Measurements from ENCODE around the gene DRAM2. TPM values are rescaled to one million over a fixed set of nuclear protein-coding genes. Genes with fewer than 3 reads are reported as not detected.

DRAM2 gene
- total and polyA plus RNA-seq, 9 of the 15 experiments (the other 6 are each of a cell fraction or from before 2014, with no cell fraction given): 29.0 to 161 (median 53.5) TPM

GRCh38 chr1:111161843-111162487 is 22.1 kb upstream of the DRAM2 start (continued):
- TF ChIP-seq MEIS2 (IDR thresholded peaks at IDR 0.05; ENCODE audit: partially characterized antibody): peak; percentile 90
- peak; percentile 81; the same call in 1 of the 2 replicates for TF ChIP-seq ZNF395 (CRISPR knock-in tag; IDR thresholded peaks at IDR 0.05)
- TF ChIP-seq CHD4 (IDR thresholded peaks at IDR 0.05; ENCODE audit: insufficient read depth, insufficient replicate concordance, low read depth, low read length, poor library complexity, severe bottlenecking): no peak
- TF ChIP-seq KLF13 (tag; IDR thresholded peaks at IDR 0.05; ENCODE audit: borderline replicate concordance, low read depth): no peak
- TF ChIP-seq TEAD1 (CRISPR knock-in tag; IDR thresholded peaks at IDR 0.05): peak in 1 of 2 experiments; percentile 96; a peak in 2 of 4 replicates
- no peak for TF ChIP-seq HNRNPK (IDR thresholded peaks at IDR 0.05; ENCODE audit: low read depth, low read length, poor library complexity, severe bottlenecking)
- no peak for TF ChIP-seq NR1H2 (CRISPR knock-in tag; IDR thresholded peaks at IDR 0.05)
- peak; percentile 33 for TF ChIP-seq RAD21 (CRISPR knock-in tag; conservative IDR thresholded peaks at IDR 0.05 in 1 of 2, IDR thresholded peaks at IDR 0.05 in 1 of 2)
- TF ChIP-seq U2AF2 (optimal IDR thresholded peaks at IDR 0.05; ENCODE audit: low read depth, low read length): no peak
- no peak for TF ChIP-seq ZNF740 (CRISPR knock-in tag; IDR thresholded peaks at IDR 0.05)
- TF ChIP-seq ZNF740 (tag; IDR thresholded peaks at IDR 0.05): no peak
- TF ChIP-seq NELFE (IDR thresholded peaks at IDR 0.05; ENCODE audit: insufficient read depth, insufficient read length): no peak
- no peak for TF ChIP-seq RBM22 (IDR thresholded peaks at IDR 0.05; ENCODE audit: low read depth, low read length, poor library complexity, severe bottlenecking)
- TF ChIP-seq NCOR1 (IDR thresholded peaks at IDR 0.05): peak; percentile 97
- no peak for TF ChIP-seq ZNF277 (CRISPR knock-in tag; IDR thresholded peaks at IDR 0.05; ENCODE audit: borderline replicate concordance)
- no peak for TF ChIP-seq GTF2B (IDR thresholded peaks at IDR 0.05; ENCODE audit: extremely low read depth, insufficient read length)
- peak; percentile 97 for TF ChIP-seq CCNT2 (IDR thresholded peaks at IDR 0.05; ENCODE audit: borderline replicate concordance, extremely low read depth, insufficient read length, low read depth, low read length)
- TF ChIP-seq MTF1 (CRISPR knock-in tag; IDR thresholded peaks at IDR 0.05; ENCODE audit: borderline replicate concordance): no peak
- no peak for TF ChIP-seq ZNF3 (CRISPR knock-in tag; IDR thresholded peaks at IDR 0.05)
- peak in 1 of 2 experiments; percentile 86; a peak in 3 of 4 replicates for TF ChIP-seq MNT (conservative IDR thresholded peaks at IDR 0.05)

All from K562 (cell line).